GM18909 (cell line): ENCODE measurements around the gene FOXO1.

ENCODE experiments used
- ATAC-seq: cut with Tn5 transposase; IDR thresholded peaks from one replicate; pipeline ENCODE4 v1.9.1; 2021; ENCODE audit warnings: mild to moderate bottlenecking; ENCODE audit not compliant: unreplicated experiment, poor library complexity

Gene FOXO1

DNA sequence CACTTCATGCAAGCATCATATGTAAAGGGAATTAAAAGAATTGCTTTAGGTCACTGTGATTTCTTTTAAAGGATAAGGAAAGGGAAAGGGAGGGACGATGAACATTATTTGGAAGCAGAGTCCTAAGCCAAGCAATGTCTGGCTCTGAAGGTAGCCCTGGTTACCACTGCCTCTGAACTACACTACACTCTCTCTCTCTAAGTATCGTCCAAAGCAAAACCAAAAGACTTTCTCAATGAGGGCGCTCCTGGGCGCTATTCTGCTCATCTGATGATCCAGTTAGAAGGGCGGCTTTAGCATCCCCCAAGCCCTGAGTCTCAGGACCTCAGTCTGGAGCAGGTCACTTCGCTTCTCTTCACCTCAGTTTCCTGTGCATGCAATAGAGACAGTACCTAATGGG, 26.2 kb downstream of the FOXO1 start:
- no peak for ATAC-seq

DNA sequence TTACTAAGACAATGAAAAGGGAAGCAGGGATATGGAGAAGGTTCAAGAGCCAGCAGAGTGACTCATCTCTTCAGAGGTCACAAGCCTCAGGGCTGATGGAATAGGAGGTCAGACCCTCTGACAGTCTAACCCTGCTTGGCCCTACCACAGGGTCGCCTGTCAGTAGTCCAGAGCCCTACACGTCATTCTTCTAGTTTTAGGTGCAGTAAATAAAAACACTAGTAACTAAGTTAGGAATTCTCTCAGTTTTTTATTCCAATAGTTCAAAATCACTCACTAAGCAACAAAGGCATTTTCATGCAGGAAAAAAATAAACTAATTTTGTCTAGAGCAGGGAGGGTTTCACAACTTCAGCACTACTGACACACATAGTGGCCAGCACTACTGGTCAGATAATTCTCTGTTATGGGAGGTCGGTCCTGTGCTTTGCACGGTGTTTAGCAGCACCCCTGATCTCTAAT, 27.2 kb downstream of the FOXO1 start:
- ATAC-seq, result no peak

DNA sequence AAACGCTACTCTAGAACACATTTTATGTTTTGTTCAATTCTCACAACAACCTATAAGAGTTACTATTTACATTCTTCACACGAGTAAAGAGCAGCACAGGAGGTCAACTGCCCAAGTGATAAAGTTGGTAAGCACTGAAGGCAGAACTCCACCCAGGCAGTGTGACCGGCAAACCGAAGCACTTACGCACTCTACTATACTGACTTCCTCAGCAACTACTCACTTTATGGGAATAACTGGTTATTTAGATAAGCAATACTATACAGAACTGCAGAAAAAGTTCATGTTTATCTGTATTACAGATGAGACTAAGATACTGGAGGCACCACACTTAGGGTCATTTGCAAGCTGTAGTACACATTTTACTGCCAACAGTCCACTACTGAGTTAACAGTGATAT, 28.8 kb downstream of the FOXO1 start:
- ATAC-seq, result no peak

DNA sequence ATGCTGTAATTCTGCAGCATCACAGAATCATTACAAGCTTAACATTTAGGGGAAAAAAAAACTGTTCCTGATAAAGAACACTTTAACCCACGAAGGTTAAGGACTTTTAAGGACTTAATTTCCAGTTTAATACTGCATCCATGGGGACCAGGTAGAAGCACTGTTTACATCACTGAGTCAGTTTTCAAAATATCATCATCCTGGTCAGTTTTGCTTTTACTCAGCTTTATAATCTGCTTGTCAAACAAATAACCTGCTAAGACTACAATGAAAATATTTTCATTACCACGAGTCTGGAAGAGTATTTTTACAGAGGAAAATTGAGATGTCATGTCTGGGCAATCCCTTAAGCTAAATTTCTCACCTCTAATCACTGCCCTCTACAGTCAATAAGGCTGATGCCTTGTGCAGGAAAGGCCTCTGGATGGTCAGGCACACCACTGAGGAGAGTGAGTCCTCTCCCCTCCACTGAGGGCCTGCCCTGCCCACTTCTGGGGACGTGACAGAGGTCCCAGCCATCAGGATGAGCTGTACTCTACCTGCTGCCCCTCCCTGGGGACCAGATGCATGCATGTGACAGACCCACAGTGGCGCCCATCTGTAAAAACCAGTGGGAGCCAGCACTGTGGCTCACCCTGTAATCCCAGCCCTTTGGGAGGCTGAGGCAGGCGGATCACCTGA, 31.0 kb downstream of the FOXO1 start:
- ATAC-seq, result no peak

DNA sequence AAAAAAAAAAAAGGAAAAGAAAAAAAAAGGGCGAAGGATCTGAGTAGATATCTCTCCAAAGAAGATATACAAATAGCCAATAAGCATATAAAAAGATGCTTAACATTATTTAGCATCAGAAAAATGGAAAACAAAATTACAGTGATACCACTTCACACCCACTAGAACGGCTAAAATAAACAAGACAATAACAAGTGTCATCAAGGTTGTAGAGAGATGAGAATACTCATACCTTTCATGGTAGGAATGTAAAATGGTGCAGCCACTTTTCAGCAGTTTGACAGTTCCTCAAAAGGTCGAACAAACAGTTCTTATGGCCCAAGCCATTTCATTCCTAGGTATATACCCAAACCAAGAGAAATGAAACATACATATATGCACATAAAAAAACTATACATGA, 33.5 kb downstream of the FOXO1 start:
- no peak for ATAC-seq

DNA sequence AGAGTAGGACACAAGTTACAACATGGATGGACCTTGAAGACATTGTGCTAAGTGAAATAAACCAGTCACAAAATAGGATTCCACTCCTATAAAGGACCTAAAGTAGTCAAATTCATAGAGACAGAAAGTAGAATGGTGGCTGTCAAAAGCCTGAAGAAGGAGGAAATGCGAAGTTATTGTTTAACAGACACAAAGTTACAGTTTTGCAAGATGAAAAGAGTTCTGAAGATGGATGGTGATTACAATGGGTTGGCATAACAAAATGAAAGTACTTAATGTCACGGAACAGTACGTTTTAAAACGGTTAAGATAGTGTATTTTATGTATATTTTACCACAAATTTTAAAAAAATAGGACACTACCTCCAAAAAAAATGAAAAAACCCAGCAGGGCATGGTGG, 34.8 kb downstream of the FOXO1 start:
- ATAC-seq, result peak; percentile 53

DNA sequence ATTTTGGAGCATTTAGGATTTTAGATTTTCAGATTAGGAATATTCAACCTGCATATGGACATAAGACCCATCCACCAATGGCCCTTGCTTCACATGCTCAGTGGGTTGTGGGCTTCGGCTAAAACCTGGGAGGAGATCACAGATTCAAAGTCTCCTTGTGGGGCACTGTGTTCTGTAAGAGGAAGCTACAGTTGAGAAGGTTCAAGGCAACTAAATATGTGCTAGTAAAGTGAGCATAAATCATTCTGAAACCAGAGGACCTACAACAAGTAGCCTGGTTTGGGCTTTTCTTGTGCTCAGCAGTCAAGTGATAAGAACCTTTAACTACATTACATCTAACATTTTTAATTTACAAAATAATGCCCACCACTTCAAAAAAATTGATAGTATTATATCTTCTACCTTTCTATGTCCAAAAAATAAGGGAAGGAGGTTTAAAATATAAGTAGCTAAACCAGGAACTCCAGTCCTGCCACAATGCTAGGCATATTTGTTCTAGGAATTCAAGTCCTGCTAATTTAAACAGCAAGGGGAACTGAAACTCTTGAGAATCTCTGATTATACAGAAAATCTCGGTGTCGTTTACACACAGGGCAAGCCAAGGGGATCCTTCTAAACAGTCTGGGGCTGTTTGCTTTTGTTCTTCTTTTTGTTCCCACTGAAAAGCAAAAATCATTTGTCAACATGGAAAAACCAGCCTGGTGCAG, 36.6 kb downstream of the FOXO1 start:
- ATAC-seq, result peak; percentile 79

DNA sequence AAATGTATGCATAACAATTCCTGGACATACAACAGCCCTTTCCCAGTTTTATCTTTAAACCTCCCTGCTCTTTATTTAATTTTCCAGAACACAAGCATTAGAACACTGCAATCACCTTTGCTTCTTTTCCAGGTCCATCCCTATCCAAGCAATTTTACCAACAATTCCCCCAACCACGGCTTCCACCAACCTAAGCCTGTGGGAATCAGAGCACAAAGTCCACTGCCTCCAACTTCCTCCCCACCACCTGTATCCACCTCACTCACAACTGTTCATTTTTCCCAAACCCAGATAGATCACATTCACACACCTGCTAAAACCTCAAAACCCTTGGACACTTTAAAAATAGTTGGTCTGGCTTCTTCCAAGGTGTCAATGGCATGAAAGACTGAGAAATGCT, 39.5 kb downstream of the FOXO1 start:
- no peak for ATAC-seq

DNA sequence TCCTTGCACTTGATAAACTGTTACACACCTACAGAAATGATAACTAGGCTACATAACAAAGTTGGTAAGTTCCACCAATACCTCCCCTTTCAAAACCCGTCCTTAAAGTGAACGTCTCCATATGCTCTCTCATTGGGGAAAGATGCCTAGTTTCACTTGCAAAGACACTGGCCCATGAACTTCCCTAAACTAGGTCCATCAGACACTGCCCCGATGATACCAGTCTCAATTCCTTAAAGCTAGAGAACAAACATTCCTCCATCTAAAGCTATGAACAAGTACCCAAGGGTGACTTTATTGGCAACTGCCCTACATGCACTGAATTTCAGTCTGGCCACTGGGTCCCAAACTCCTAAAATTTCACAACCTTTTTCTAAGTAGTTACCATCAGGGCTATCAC, 39.9 kb downstream of the FOXO1 start:
- ATAC-seq, result no peak

DNA sequence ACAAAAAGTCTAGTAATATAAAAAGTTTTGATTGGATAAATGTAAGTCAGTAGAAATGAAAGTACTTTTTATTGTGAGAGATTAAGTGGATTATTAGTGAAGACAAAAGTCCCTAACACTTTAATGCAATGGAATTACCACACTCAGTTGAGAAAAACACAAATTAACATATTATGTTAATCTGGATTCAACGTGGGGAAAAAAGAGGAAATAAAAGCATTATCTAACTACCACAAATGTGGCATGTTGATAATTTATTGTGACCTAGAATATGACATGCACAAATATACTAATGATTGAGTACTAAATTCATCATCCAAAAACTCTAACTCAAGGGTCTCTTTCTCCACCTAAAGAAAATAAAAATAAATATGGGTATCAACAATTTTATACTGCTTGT, 41.5 kb downstream of the FOXO1 start:
- no peak for ATAC-seq

DNA sequence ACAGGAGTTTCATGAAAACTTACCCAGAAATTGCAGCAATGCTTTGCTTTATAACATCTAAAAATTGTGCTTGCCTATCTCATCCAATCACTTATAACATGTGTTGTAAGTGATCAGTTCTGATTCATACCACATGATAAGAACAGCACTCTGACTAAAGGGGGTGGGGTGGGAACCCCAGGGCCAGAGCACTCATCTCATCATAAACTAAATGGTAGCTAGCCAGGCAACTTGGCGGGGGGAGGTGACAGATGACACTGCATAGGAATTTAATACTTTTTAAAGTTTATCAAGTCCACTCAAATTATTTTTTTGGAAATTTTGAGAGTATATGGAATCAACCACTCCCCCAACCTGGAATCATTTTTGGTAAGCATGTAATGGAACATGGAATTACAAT, 42.1 kb downstream of the FOXO1 start:
- no peak for ATAC-seq

DNA sequence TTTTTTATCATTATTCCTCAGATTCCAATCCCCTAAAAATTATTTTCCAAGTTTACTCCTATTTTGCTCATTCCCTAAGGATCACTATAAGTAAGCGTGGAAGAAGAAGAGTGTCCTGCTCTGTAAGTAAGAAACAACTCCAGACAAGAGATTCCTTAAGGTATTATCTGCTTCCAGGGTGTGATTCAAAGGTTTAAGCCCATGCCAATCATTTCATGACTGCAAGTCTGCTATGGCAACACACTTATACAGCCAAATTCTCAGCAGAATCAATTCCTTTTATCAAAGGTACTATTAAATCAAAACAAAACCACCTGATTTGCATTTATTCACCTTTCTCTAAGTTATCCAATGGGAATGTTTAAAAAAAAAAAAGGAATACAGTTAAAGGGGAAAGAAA, 43.7 kb downstream of the FOXO1 start:
- no peak for ATAC-seq

DNA sequence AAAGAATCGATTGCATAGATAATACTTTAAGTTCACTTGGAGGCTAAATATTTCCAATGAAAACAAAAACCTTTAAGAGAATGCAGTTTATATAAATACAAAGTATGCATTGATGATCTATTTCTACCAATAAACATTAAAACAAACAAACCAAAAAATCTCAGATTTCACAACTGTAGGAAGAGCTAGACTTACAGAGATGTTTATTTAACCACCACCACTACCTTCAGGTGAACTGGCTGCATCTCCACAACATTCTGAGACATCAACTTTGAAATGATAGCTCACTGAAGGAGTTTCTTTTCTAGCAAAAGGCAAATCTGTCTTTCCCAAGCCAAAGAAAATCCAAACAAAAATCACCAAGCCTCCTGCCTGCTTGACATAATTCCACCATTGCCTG, 44.2 kb downstream of the FOXO1 start:
- no peak for ATAC-seq

DNA sequence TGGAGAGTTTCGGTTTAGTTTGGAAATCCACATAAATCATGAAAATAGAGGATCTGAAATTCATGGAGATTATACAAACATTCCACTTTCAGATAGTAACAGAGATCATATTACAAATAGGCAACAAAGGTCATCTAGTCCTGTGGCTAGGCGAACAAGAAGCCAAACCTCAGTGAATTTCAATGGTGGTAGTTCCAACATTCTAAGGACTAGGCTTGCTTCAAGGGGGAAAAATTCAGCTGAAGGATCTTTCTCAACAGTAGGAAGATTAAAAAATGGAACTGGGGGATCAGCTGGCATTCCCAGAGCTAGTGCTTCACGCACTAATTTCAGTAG, 47.0 kb downstream of the FOXO1 start:
- ATAC-seq, result no peak

DNA sequence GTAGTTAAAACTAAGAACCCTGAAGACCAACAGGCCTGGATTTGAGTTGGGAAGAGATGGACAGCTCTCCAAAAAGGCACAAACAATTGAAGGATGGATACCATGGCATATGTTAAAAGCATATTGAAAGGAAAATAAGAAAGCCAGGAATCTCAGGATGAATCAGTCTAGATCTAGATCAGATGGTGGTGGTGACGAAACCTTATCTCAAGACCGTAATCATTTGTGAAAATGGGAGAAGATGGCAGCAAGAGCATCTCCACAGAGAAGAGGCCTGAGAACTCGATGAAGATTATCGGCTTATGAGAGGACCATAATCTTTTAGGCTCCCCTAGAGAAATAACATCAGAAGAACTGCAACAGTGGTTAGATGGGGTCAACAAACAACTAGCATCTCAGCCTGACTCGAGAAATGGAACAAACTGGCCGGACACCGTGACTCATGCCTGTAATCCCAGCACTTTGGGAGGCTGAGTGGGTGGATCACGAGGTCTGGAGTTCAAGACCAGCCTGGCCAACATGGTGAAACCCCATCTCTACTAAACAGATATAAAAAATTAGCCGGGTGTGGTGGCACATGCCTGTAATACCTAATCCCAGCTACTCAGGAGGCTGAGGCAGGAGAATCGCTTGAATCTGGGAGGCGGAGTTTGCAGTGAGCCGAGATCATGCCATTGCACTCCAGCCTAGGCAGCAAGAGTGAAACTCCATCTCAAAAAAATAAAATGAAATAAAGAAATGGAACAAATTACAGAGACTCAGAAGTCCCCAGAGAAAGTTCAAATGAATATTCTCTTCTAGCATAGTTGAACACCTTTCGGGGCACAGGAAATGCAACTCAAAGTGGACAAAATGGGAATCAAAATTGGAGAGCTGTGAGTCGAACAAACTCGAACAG, 47.6 kb downstream of the FOXO1 start:
- ATAC-seq, result no peak

DNA sequence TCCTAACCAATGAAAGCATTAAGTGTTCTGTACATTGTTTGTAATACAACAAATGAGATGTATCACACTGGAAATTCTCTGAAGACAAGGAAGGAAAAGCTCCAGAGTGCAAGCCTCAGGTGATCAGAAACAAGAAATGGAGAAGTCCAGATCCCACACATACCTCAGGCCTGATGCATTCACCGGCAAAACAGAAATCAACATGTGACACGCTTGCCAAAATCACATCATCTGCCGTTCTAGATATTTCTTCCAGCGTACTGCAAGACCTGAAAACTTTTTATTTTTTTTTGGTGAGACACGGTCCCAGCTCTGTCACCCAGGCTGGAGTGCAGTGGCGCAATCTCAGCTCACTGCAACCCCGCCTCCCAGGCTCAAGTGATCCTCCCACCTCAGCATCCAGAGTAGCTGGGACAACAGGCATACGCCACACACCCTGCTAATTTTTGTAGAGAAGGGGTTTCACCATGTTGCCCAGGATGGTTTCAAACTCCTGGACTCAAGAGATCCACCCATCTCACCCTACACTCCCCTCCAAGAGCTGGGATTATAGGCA, 48.6 kb downstream of the FOXO1 start:
- no peak for ATAC-seq

DNA sequence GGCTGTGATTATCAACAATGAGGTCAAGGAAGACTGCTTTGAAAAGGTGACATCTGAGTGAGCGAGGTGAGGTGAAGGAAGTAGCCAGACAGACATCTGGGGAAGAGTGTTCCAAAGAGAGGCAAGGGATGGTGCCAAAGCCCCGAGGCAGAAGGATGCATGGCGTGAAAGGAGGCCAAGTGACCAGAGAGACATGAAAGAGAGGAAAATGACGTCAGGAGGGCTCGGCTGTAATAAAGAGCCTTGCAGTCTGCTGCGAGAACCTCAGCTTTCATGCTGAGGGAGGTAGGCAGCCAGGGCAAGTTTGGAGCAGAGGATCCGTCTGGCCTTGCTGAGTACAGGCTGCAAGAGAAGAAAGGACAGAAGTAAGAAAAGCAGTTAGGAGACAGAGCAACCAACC, 50.8 kb downstream of the FOXO1 start:
- ATAC-seq, result no peak

DNA sequence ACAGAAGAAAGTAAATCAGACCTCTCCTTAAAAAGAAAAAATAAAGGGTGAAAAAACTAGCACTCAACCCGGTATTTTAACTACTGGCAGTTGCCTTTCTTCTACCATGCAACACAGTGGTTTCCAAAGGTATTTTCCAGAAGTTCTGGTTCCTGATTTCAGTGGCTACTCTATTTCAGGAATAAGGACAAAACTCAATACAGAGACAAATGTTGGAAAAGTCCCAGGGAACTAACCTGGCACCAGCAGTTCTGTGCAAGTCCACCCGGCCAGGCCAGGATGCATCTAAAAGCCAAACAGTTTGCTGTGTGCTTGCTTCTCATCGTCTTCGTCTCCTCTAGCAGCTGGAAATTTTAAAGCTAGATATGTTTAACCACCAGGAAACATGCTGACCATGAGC, 52.5 kb downstream of the FOXO1 start:
- ATAC-seq, result no peak

DNA sequence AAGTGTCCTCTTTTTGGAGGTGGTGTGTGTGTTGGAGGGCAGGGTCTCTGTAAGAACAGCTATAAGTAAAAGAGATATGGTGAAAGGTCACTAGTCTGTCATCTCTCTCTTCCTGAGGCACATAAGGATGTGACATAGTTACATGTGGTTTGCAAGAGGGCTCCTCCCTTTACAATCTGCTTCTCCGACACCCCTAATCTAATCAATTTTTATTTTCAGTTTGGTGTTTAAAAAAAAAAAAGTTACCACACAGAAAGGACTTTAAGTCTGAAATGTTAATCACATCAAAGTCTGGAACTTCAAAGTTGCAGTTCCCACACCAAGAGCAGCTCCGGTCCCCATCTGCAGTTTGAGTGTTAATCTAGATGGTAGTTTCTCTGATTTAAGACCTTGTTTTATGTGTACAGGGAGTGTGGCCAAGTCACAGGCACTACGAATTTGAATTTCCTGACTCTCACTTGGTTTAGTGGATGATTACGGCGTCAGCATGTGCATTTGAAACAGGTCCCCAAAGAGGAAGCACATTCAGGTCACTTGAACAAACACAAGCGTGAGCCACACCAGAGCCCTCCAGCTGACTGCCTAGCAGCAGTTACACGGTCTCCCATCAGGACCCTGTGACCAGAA, 53.1 kb downstream of the FOXO1 start:
- ATAC-seq, result peak; percentile 86

DNA sequence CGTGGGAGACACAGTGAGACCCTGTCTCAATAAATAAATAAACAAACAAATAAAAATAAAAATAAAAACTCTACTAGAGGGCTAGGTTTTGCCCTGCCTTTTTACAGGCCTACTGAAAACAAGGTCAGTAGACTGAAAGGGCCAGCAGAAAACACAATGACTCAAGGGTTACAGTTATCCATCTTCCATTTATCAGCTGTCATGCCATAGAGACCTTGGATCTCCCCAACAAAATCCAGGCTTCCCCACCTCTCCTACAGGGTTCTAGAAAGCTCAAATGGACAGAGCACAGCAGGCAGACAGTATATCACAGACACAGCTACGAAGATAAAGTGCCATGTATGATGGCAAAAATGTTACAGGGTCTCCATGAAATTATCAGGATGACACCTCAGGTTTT, 54.4 kb downstream of the FOXO1 start:
- no peak for ATAC-seq

DNA sequence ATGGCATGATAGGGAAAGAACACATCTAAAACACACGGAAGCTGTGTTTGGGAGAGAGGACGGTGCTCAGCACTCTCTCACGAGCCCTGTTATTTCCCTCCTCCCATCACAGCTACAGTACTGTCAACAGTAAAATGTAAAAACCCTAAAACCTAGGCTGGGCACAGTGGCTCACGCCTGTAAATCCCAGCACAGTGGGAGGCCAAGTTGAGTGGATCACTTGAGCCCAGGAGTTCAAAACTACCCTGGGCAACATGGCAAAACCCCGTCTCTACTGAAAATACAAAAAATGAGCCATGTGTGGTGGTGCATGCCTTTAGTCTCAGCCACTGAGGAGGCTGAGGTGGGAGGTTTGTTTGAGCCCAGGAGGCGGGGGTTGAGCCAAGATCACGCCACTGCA, 54.8 kb downstream of the FOXO1 start:
- no peak for ATAC-seq
